Measurements from ENCODE around the gene USH1C.
A peak's percentile ranks its signal among the peaks of the same experiment; 100 is the strongest.

Gene USH1C

GRCh38 chr11:17496406-17496805, 47.8 kb downstream of the USH1C start:
- DNase-seq, result no peak

- DNase-seq, result no peak
Measured at GRCh38 chr11:17494019-17494418, 50.2 kb downstream of the USH1C start.

DNA sequence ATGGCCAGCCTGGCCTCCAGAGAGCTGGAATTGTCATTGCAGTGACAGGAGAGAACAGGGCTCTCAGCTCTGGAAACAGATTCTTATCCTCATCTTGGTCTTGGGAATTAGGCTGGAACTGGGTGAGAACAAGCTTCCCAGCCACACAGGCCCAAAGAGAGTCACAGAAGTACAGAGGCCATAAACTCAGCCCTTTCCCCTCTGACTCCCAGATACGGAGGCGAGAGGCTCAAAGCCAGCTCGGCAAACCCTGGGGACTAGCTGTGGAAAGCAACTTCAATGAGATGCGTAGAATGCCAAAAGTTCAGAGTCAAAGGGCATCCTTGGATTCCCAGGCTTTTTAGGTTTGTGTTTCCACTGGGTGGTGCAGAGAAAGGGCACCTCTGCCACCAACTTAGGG, 53.3 kb downstream of the USH1C start:
- no peak for DNase-seq

GRCh38 chr11:17490232-17490631, 54.0 kb downstream of the USH1C start:
- DNase-seq, result no peak

GRCh38 chr11:17489751-17490150, 54.5 kb downstream of the USH1C start:
- no peak for DNase-seq

- no peak for DNase-seq
Measured at GRCh38 chr11:17488563-17488962, 55.7 kb downstream of the USH1C start.

DNA sequence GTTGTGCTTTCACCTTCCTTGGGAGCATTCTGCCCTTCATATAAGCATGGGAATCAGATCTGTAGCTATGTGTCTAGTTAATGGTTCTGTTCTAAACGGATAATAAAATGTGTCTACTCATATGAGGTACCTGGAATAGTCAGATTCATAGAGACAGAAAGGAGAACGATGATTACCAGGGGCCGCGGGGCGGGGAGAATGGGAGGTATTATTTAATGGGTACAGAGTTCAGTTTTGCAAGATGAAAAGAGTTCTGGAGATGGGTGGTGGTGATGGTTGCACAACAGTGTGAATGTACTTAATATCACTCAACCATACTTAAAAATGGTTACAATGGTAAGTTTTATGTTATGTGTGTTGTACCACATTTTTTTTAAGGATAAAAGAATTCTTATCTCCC, 57.6 kb downstream of the USH1C start:
- no peak for DNase-seq

GRCh38 chr11:17483505-17483904, 60.7 kb downstream of the USH1C start:
- no peak for DNase-seq

- DNase-seq, result no peak
Measured at GRCh38 chr11:17481905-17482304, 62.3 kb downstream of the USH1C start.

DNA sequence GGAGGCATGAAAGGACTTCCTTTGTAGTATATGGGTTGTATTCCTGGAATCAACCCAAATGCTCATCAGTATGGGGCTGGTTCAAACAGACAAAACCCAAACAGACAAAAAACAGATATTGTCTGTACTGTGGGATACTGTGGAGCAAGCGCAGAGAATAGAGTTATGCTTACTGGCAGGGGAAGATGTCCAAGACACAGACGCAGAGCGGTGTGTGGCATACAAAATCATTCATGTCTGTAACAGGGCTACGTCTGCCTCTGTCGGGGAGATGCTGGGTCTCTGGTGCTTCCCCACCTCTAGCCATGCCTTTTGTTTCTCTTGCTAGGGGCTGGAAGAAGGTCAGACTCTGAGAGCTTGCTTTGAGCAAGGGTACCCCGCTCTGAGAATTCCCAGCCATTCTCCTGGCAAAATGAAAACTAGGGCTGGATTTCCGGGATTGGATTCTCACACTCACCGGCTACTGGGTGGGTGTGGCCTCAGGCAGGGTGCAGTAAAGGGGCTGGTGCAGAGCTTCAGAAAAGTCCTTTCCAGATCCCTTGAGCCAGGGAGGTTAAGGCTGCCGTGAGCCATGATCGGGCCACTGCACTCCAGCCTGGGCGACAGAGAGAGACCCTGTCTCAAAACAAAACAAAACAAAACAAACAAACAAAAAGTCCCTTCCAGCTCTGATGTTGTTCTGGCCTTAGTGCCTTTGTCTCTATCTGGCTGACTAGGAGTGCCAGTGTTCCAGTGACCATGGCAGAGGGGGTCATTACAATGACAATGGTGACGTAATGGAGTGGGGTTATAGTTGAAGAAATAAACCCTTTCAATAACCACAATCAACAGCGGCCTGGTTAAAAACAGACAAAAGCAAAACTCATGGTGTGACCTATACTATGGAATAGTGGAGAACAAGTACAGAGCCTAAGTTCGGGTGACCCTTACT, 64.7 kb downstream of the USH1C start:
- DNase-seq, result peak; percentile 64

DNA sequence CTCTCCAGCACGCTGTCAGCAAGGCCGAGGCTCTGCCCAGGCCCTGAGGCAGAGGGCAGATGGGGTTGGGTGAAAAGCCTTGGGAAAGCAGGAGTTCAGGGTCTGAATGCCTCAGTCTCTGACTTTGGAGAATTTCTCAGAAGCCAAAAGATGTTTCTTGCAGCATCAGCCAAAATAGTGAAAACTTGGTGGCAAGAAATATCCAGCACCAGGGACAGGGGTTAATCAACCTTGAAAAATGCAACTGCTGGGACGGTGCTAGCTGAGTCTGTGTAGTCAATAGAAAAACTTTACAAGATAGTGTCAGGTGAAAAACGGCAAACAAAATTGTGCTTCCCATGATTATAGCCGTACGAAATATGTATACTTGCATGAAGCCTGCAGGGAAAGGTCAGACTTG, 66.1 kb downstream of the USH1C start:
- DNase-seq, result no peak

- DNase-seq, result no peak
Measured at GRCh38 chr11:17477361-17477760, 66.9 kb downstream of the USH1C start.

- no peak for DNase-seq
Measured at GRCh38 chr11:17477084-17477333, 67.2 kb downstream of the USH1C start.

DNA sequence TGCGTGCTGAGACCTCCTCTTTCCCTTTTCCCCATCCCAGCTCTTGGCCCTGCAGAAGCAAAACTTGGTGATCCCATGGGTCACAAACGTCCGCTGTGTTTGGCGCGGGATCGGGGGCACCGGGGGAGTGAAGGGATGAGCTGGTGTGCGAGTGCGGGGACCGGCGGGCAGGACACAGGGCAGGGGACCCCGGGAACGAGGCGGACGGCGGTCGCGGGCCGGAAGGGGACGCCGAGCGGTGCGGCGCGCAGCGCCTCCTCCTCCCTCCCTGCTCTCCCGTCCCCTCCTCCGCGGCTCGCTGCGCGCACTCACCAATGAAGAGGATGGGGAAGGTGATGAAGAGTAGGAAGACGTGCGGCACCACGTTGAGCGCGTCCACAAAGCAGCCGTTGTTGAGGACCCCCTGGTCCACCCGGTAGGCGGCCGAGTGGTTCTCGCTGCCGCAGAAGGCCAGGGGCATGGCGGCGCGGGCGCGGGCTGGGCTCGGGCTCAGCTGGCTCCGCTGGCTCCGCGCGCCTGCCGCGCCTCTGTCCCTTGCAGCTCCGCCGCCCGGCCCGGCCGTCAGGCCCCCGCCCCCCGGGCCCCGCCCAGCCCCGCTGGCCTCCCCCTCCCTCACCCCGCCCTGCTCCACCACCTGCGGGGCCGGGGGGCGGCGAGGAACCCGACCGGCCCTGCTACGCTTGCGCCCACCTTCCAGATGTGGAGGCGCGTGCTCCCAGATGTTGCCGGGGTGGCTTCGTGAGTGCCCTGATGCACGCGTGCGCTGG, 67.7 kb downstream of the USH1C start, which contains the start of gene ABCC8:
Gene ABCC8 (minus strand): TSS at position 529 of the 767 bp plus-strand sequence. CDS start 69 bp downstream, at position 460.
- DNase-seq, result peak; percentile 51

DNA sequence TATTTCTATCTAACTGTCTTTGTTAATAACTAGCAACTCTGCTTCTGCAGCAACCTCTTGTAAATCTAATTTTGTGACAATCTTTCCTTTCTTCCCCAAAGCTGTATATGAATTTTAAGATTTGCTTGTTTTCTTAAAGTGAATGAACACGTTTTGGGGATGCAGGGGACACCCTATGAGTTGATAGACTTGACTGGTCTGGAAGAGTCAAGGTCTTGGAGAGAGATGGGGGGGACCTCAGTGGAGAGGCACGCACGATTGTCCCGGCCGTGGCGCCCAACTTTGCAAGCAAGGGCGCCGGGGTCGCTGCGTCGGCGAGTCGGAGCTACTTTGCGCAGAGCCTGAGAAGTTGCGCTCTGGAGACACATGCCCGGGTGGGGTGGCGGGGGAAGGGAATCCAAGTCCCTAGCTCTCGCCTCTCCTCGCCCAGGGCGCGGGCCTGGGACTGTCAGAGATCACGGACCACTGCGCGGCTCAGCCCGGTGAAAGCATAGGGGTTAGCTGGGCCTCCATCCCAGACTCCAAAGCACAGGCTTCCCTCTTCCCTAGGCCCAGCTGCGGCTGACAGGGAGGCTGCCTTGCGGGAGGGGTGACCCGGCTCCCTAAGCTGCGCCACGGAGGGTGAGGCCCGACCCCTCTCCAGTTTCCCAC, 68.4 kb downstream of the USH1C start:
- DNase-seq, result no peak

DNA sequence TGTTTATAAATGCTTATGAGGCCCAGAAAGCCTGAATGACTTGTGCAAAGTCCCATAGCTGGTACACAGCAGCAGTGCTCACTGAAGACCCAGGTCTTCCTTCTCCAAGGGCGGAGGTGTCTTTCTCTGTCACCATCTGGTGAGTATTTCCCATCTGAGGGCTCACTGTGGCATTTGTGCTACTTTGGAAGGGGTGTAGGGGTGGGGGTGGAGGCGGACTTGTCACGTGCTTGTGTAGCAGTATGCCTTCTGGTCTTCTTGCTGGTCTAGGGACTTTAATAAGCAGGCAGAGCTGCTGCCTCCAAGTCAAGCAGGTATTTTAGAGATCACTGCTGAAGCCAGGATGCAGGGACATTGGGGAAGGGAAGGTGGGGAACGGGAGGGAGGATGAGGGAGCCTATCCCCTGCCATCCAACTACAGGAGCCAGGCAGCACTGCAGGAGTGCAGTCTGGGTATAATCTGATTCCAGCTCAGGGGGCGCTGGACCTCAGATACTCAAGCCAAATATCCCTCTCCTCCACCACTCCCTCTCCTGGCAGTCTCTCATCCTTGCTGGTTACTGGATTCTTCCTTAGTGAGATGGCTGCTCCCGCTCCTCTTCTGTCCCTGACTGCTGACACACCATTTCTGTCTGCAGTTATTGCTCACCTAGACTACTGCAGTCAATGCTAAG, 71.0 kb downstream of the USH1C start:
- DNase-seq, result peak; percentile 28

DNA sequence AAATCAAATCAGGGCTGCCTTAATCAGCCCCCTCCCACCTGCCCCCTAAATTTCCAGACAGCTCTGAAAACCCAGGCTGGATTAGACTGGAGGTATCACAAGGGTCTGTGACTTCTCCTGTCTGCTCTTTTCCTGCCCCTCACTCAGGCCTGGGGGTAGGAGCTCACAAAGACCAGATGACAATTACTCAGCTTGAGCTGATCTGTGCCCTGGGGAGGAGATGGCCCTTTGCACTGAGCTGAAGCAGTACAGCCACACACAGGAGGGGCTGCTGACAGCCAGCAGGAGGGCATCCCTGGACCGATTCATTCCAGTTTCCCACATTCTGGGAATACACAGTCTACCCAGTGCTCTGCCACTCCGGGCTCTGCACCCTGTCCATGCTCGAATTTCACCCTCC, 71.7 kb downstream of the USH1C start:
- no peak for DNase-seq

GRCh38 chr11:17471501-17471900, 72.7 kb downstream of the USH1C start:
- no peak for DNase-seq

DNA sequence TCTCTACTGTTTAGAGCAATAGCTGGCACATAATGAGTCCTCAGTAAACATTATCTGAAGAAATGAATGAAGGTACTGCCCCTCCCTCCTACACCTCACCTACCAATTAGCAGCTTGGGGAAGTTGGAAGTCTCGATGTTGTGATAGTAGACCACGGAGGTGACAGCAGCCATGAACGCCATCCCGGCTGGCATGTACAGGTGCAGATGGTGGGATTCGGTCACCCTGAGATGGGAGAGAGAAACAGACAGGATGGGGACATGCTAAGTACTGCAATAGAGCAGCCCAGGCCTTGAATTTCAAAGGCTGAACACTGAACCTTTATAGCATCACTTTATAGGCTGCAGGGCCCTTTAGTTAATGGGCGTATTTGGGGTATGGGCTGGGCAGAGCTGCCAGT, 74.2 kb downstream of the USH1C start:
- no peak for DNase-seq

- DNase-seq, result no peak
Measured at GRCh38 chr11:17468122-17468521, 76.1 kb downstream of the USH1C start.

GRCh38 chr11:17463546-17464174, 80.6 kb downstream of the USH1C start:
- no peak for DNase-seq

DNA sequence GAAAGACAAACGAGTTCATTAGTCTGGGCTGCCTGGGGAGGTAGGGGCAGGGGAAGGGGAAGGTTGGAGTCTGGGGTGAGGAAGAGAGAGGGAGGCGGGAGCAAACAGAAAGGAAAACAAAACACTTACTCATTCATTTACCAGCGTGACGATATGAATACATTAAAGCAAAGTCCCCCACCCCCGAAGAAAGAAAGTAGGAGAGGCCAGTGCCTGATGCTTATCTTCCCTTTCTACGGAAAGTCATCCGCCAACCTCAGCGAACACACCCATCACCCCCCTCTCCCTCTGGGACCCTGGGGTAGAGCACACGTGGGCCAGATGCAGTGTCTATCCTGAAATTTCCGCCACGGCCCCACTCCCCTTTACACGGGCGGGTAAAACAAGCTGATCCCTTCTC, 81.3 kb downstream of the USH1C start:
- no peak for DNase-seq

GRCh38 chr11:17460406-17460805, 83.8 kb downstream of the USH1C start:
- no peak for DNase-seq

Data from NCI-H345 (cell line).